IgD-negative memory B cell (primary cell): Measurements from ENCODE around the gene RASL11B. TPM values are rescaled to one million over a fixed set of nuclear protein-coding genes. Genes with fewer than 3 reads are reported as not detected.

Source experiments
- H3K27ac Mint-ChIP-seq, 3 donors: one replicate each; pipeline ENCODE4 v1.8.0; 2020 to 2022; ENCODE audit warnings: mild to moderate bottlenecking in 3 of 3, mixed read lengths in 3 of 3, moderate library complexity in 1 of 3
- H3K27me3 Mint-ChIP-seq: one replicate; pipeline ENCODE4 v1.8.0; 2021; ENCODE audit warnings: mixed read lengths
- H3K36me3 Mint-ChIP-seq: one replicate; pipeline ENCODE4 v1.8.0; 2020; ENCODE audit warnings: mild to moderate bottlenecking, mixed read lengths
- H3K4me1 Mint-ChIP-seq, 3 donors: one replicate each; pipeline ENCODE4 v1.8.0; 2020 to 2022; ENCODE audit warnings: mixed read lengths in 3 of 3, mild to moderate bottlenecking in 1 of 3
- H3K4me3 Mint-ChIP-seq, 4 donors: one replicate each; pipeline ENCODE4 v1.8.0; 2020 to 2022; ENCODE audit warnings: mild to moderate bottlenecking in 4 of 4, mixed read lengths in 4 of 4, moderate library complexity in 3 of 4
- H3K9me3 Mint-ChIP-seq, 3 donors: one replicate each; pipeline ENCODE4 v1.8.0; 2020 to 2021; ENCODE audit warnings: mixed read lengths in 3 of 3, mild to moderate bottlenecking in 1 of 3
- polyA plus RNA-seq: library from polyadenylated mRNA; unstranded; fragments of 300-500 nt; fragmentation: Illumina TruSeq; gene quantifications from one replicate; pipeline ENCODE4 v1.2.3, GENCODE V29; 2021

Gene RASL11B
- polyA plus RNA-seq, 1 donor from 2014 or later = 0.13 TPM

- H3K4me1 Mint-ChIP-seq = peaks cover 0 to 1% (median 0%) of the 10 kb centered on the region in 3 donors
- no peaks in the 10 kb centered on the region for H3K27me3 Mint-ChIP-seq
- no peak overlapping the region for H3K4me3 Mint-ChIP-seq
- H3K9me3 Mint-ChIP-seq = no peaks in the 10 kb centered on the region
- no peak overlapping the region for H3K27ac Mint-ChIP-seq
- peaks cover 19% of the 10 kb centered on the region for H3K36me3 Mint-ChIP-seq
These were observed 11.8 kb downstream of the RASL11B start for GRCh38 chr4:52873861-52874343.

- Mint-ChIP-seq H3K36me3 (peaks cover 17% of the 10 kb centered on the region), H3K4me3 (no peak overlapping the region), H3K27ac (no peak overlapping the region)
These were observed 12.8 kb downstream of the RASL11B start for GRCh38 chr4:52874948-52875347.

GRCh38 chr4:52876069-52876468, 14.0 kb downstream of the RASL11B start:
- H3K27ac Mint-ChIP-seq = no peak overlapping the region
- no peak overlapping the region for H3K4me3 Mint-ChIP-seq
- H3K36me3 Mint-ChIP-seq = peaks cover 13% of the 10 kb centered on the region
- no peaks in the 10 kb centered on the region for H3K27me3 Mint-ChIP-seq
- no peaks in the 10 kb centered on the region for H3K9me3 Mint-ChIP-seq
- H3K4me1 Mint-ChIP-seq = peaks cover 0 to 1% (median 0%) of the 10 kb centered on the region in 3 donors

More at GRCh38 chr4:52874948-52875347, 12.8 kb downstream of the RASL11B start:
- peaks cover 0 to 1% (median 0%) of the 10 kb centered on the region in 3 donors for H3K4me1 Mint-ChIP-seq
- H3K27me3 Mint-ChIP-seq = no peaks in the 10 kb centered on the region
- no peaks in the 10 kb centered on the region for H3K9me3 Mint-ChIP-seq

GRCh38 chr4:52877036-52877435, 14.9 kb downstream of the RASL11B start:
- Mint-ChIP-seq H3K27ac (no peak overlapping the region), H3K9me3 (no peaks in the 10 kb centered on the region), H3K36me3 (peaks cover 17% of the 10 kb centered on the region), H3K27me3 (no peaks in the 10 kb centered on the region), H3K4me1 (peaks cover 0 to 1% (median 0%) of the 10 kb centered on the region in 3 donors), H3K4me3 (no peak overlapping the region)

- Mint-ChIP-seq H3K36me3 (peaks cover 15% of the 10 kb centered on the region), H3K4me3 (no peak overlapping the region), H3K27ac (no peak overlapping the region), H3K4me1 (peaks cover 0 to 1% (median 0%) of the 10 kb centered on the region in 3 donors), H3K27me3 (no peaks in the 10 kb centered on the region), H3K9me3 (no peaks in the 10 kb centered on the region)
These were observed 15.6 kb downstream of the RASL11B start for GRCh38 chr4:52877694-52878093.

GRCh38 chr4:52879471-52879870, 17.4 kb downstream of the RASL11B start:
- no peaks in the 10 kb centered on the region for H3K9me3 Mint-ChIP-seq
- H3K27ac Mint-ChIP-seq = no peak overlapping the region
- no peaks in the 10 kb centered on the region for H3K27me3 Mint-ChIP-seq
- H3K36me3 Mint-ChIP-seq = peaks cover 12% of the 10 kb centered on the region
- peaks cover 0 to 1% (median 0%) of the 10 kb centered on the region in 3 donors for H3K4me1 Mint-ChIP-seq
- no peak overlapping the region for H3K4me3 Mint-ChIP-seq

- Mint-ChIP-seq H3K27ac (no peak overlapping the region), H3K4me3 (no peak overlapping the region), H3K27me3 (no peaks in the 10 kb centered on the region), H3K36me3 (peaks cover 6% of the 10 kb centered on the region), H3K9me3 (peaks cover 0 to under 1% (median 0%) of the 10 kb centered on the region in 3 donors), H3K4me1 (peaks cover 0 to 1% (median 0%) of the 10 kb centered on the region in 3 donors)
These were observed 18.9 kb downstream of the RASL11B start for GRCh38 chr4:52880994-52881393.

GRCh38 chr4:52883183-52883621, 21.1 kb downstream of the RASL11B start:
- Mint-ChIP-seq H3K27ac (no peak overlapping the region), H3K27me3 (no peaks in the 10 kb centered on the region), H3K4me3 (no peak overlapping the region), H3K9me3 (peaks cover 0 to 5% (median 0%) of the 10 kb centered on the region in 3 donors), H3K4me1 (no peaks in the 10 kb centered on the region), H3K36me3 (peaks cover 7% of the 10 kb centered on the region)

GRCh38 chr4:52883707-52884669, 21.9 kb downstream of the RASL11B start:
- Mint-ChIP-seq H3K4me1 (no peaks in the 10 kb centered on the region), H3K9me3 (peaks cover 0 to 7% (median 0%) of the 10 kb centered on the region in 3 donors), H3K27me3 (no peaks in the 10 kb centered on the region), H3K36me3 (peaks cover 8% of the 10 kb centered on the region), H3K4me3 (no peak overlapping the region), H3K27ac (no peak overlapping the region)

- Mint-ChIP-seq H3K27ac (no peak overlapping the region), H3K27me3 (no peaks in the 10 kb centered on the region)
These were observed 22.9 kb downstream of the RASL11B start for GRCh38 chr4:52884994-52885393.

GRCh38 chr4:52889354-52889753, 27.2 kb downstream of the RASL11B start:
- Mint-ChIP-seq H3K36me3 (peaks cover 11% of the 10 kb centered on the region), H3K4me3 (no peak overlapping the region), H3K9me3 (peaks cover 0 to 7% (median 0%) of the 10 kb centered on the region in 3 donors), H3K4me1 (no peaks in the 10 kb centered on the region), H3K27me3 (no peaks in the 10 kb centered on the region), H3K27ac (no peak overlapping the region)

More at GRCh38 chr4:52884994-52885393, 22.9 kb downstream of the RASL11B start:
- H3K9me3 Mint-ChIP-seq = peaks cover 0 to 7% (median 0%) of the 10 kb centered on the region in 3 donors
- H3K4me3 Mint-ChIP-seq = no peak overlapping the region
- H3K4me1 Mint-ChIP-seq = no peaks in the 10 kb centered on the region
- H3K36me3 Mint-ChIP-seq = peaks cover 8% of the 10 kb centered on the region

- Mint-ChIP-seq H3K36me3 (peaks cover 11% of the 10 kb centered on the region), H3K9me3 (peaks cover 0 to 7% (median 0%) of the 10 kb centered on the region in 3 donors), H3K27me3 (no peaks in the 10 kb centered on the region), H3K27ac (no peak overlapping the region), H3K4me3 (no peak overlapping the region), H3K4me1 (no peaks in the 10 kb centered on the region)
These were observed 27.8 kb downstream of the RASL11B start for GRCh38 chr4:52889778-52890520.

GRCh38 chr4:52890521-52890791, 28.3 kb downstream of the RASL11B start:
- Mint-ChIP-seq H3K36me3 (peaks cover 11% of the 10 kb centered on the region), H3K9me3 (peaks cover 0 to 7% (median 0%) of the 10 kb centered on the region in 3 donors), H3K27me3 (no peaks in the 10 kb centered on the region), H3K4me1 (no peaks in the 10 kb centered on the region), H3K4me3 (no peak overlapping the region), H3K27ac (no peak overlapping the region)

GRCh38 chr4:52891743-52892142, 29.6 kb downstream of the RASL11B start:
- peaks cover 11% of the 10 kb centered on the region for H3K36me3 Mint-ChIP-seq
- H3K4me1 Mint-ChIP-seq = no peaks in the 10 kb centered on the region
- no peaks in the 10 kb centered on the region for H3K27me3 Mint-ChIP-seq
- H3K4me3 Mint-ChIP-seq = no peak overlapping the region
- H3K27ac Mint-ChIP-seq = no peak overlapping the region
- peaks cover 0 to 4% (median 2%) of the 10 kb centered on the region in 3 donors for H3K9me3 Mint-ChIP-seq

- no peaks in the 10 kb centered on the region for H3K4me1 Mint-ChIP-seq
- H3K4me3 Mint-ChIP-seq = no peak overlapping the region
- no peak overlapping the region for H3K27ac Mint-ChIP-seq
- H3K27me3 Mint-ChIP-seq = no peaks in the 10 kb centered on the region
- H3K9me3 Mint-ChIP-seq = peaks cover 0 to 2% (median 2%) of the 10 kb centered on the region in 3 donors
- H3K36me3 Mint-ChIP-seq = peaks cover 13% of the 10 kb centered on the region
These were observed 30.8 kb downstream of the RASL11B start for GRCh38 chr4:52892880-52893279.
